SJSA1 (cell line): ENCODE measurements around the gene ARHGEF25. TPM values are rescaled to one million over a fixed set of nuclear protein-coding genes. Genes with fewer than 3 reads are reported as not detected.
"Not testable (repeated sequence)": the region's sequence is repeated elsewhere in the genome, so short reads cannot be mapped to it uniquely, and the experiment has no call there.

Experiments used
- DNase-seq, 2 experiments: peaks; one replicate each; pipeline ENCODE4 v3.0.0-alpha.2; 2015 to 2020; ENCODE audit warnings: low spot score in 2 of 2, low read depth in 1 of 2
- H3K27ac ChIP-seq: fragments of 250-450 bp; sonication (Bioruptor Pico); 2 replicates; pipeline ENCODE4 v1.5.1; 2020; ENCODE audit warnings: mild to moderate bottlenecking, moderate library complexity
- H3K27me3 ChIP-seq: fragments of 250-450 bp; sonication (Bioruptor Pico); replicated peaks from 2 replicates; pipeline ENCODE4 v1.5.1; 2020; ENCODE audit warnings: mild to moderate bottlenecking, moderate library complexity
- H3K36me3 ChIP-seq: fragments of 250-450 bp; sonication (Bioruptor Pico); 2 replicates; pipeline ENCODE4 v1.5.1; 2020; ENCODE audit warnings: mild to moderate bottlenecking
- H3K4me1 ChIP-seq: fragments of 250-450 bp; sonication (Bioruptor Pico); replicated peaks from 2 replicates; pipeline ENCODE4 v1.6.1; 2021; ENCODE audit warnings: mild to moderate bottlenecking
- H3K4me3 ChIP-seq: fragments of 250-450 bp; sonication (Bioruptor Pico); 2 replicates; pipeline ENCODE4 v1.5.1; 2020; ENCODE audit warnings: mild to moderate bottlenecking
- H3K9me3 ChIP-seq: fragments of 250-450 bp; sonication (Bioruptor Pico); replicated peaks from 2 replicates; pipeline ENCODE4 v1.5.1; 2020; ENCODE audit warnings: mild to moderate bottlenecking
- total RNA-seq: library from RNA; depleted of rRNA; stranded (reverse); fragments of >200 nt; shearing (Covaris generic); gene quantifications from 2 replicates; pipeline ENCODE4 v1.2.3, GENCODE V29; 2014; rRNA removed

The ARHGEF25 gene
- total RNA-seq, 1 experiment from 2014 or later = 145 TPM

DNA sequence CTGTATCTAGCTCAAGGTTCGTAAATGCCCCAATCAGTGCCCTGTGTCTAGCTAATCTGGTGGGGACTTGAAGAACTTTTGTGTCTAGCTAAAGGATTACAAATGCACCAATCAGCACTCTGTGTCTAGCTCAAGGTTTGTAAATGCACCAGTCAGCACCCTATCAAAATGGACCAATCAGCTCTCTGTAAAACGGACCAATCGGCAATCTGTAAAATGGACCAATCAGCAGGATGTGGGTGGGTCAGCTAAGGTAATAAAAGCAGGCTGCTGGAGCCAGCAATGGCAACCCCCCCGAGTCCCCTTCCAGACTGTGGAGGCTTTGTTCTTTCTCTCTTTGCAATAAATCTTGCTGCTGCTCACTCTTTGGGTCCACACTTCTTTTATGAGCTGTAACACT is 45.2 kb downstream of the ARHGEF25 start:
- not testable (repeated sequence) for H3K4me1 ChIP-seq, H3K36me3 ChIP-seq, H3K4me3 ChIP-seq, H3K27ac ChIP-seq
- peaks cover 76% of the 10 kb centered on the region for H3K27me3 ChIP-seq
- peaks cover 44% of the 10 kb centered on the region for H3K9me3 ChIP-seq
- DNase-seq = peak; percentile 71 to 85

DNA sequence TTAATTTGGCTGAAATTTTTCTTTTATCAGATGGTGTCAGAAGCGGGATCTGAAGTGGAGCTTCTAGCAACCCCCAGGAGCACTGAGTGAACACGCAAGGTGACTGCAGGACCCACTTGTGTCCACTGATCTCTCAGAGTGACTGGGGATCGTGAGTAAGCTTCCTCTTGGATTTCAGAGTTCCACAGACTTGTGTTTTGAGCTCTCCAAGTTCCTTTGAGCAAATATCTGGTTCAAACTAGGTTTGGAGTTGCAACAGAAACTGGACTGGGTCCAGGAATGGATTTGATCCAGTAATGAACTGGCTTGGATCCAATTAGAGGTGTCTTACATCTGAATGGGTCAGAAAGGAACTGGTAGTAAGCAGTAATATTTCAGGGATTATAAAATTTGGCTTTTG is 46.5 kb downstream of the ARHGEF25 start:
- Histone ChIP-seq H3K4me1 (no peaks in the 10 kb centered on the region), H3K9me3 (peaks cover 49% of the 10 kb centered on the region), H3K27me3 (peaks cover 76% of the 10 kb centered on the region), H3K36me3 (no peaks in the 10 kb centered on the region), H3K4me3 (no peak overlapping the region), H3K27ac (no peak overlapping the region)
- DNase-seq = peak; percentile 75 to 86

DNA sequence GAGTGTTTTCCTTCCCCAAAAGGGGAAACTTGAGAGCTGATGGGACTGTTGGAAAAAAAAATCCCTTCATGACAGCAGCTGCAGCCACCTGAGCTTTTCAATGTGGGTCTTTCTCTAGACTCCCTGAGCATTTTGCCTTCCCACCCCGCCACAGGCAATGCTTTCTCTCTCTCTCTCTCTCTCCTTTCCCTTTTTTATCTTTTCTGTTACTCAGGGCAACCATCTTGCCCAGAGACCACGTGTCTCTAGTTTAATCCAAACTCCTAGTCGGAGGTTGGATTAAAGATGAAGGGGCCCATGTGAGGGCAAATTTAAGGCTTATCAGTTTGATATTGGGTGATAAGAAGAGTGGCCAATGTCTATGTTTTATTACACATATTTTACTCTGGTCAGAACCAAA is 47.7 kb downstream of the ARHGEF25 start:
- H3K27me3 ChIP-seq = peaks cover 71% of the 10 kb centered on the region
- no peaks in the 10 kb centered on the region for H3K36me3 ChIP-seq
- H3K27ac ChIP-seq = no peak overlapping the region
- H3K4me3 ChIP-seq = no peak overlapping the region
- peak in 1 of 2 experiments; percentile 81 for DNase-seq
- peaks cover 51% of the 10 kb centered on the region for H3K9me3 ChIP-seq
- H3K4me1 ChIP-seq = no peaks in the 10 kb centered on the region

DNA sequence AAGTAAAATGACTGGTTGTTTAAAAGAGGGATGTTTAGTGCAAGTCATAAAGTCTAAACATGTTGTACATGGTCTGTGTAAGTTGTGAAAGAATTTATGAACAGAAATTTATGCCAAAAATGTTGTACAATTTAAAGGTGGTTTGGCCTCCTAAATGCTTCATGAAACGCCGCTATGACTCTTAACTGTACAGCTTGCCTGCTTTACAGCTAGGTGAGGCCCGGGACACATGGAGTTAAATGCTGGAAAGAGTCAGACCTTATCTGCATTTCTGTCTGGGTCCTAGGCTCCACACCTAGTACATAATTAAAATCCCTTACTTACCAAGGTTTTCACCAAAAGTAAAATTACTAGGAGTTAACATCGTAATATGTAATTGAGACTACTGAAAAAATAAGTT is 50.1 kb downstream of the ARHGEF25 start:
- no peaks in the 10 kb centered on the region for H3K36me3 ChIP-seq
- H3K4me3 ChIP-seq = no peak overlapping the region
- no peak overlapping the region for H3K27ac ChIP-seq
- H3K4me1 ChIP-seq = no peaks in the 10 kb centered on the region
- peak in 1 of 2 experiments; percentile 82 for DNase-seq
- peaks cover 56% of the 10 kb centered on the region for H3K27me3 ChIP-seq
- H3K9me3 ChIP-seq = peaks cover 50% of the 10 kb centered on the region

DNA sequence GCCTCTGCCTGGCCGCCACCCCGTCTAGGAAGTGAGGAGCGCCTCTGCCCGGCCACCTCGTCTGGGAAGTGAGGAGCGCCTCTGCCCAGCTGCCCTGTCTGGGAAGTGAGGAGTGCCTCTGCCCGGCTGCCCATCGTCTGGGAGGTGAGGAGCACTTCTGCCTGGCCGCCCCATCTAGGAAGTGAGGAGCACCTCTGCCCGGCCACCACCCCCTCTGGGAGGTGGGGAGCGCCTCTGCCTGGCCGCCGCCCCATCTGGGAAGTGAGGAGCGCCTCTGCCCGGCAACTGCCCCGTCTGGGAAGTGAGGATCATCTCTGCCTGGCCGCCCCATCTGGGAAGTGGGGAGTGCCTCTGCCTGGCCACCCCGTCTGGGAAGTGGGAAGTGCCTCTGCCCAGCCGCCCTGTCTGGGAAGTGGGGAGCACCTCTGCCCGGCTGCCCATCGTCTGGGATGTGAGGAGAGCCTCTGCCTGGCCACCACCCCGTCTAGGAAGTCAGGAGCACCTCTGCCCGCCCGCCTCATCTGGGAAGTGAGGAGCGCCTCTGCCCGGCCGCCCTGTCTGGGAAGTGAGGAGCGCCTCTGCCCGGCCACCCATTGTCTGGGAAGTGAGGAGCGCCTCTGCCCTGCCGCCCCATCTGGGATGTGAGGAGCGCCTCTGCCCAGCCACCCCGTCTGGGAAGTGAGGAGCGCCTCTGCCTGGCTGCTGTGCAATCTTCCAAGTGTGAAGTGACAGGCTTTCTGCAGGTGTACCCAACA is 54.0 kb downstream of the ARHGEF25 start:
- not testable (repeated sequence) for H3K4me1 ChIP-seq, H3K4me3 ChIP-seq, H3K27ac ChIP-seq, H3K36me3 ChIP-seq
- H3K27me3 ChIP-seq = peaks cover 63% of the 10 kb centered on the region
- peaks cover 48% of the 10 kb centered on the region for H3K9me3 ChIP-seq
- peak in 1 of 2 experiments; percentile 98 for DNase-seq

Other genes with a start within 250 kb of the ARHGEF25 start
- gene R3HDM2, start 180.4 kb upstream of the ARHGEF25 start, total RNA-seq = 14.2 and 18.4 TPM in 2 replicates
- gene INHBC, start 176.7 kb upstream of the ARHGEF25 start, total RNA-seq = 0.18 and 0.88 TPM in 2 replicates
- 2.2 and 2.5 TPM in 2 replicates for gene INHBE, start 156.1 kb upstream of the ARHGEF25 start, total RNA-seq
- 225 and 323 TPM in 2 replicates for gene GLI1, start 151.7 kb upstream of the ARHGEF25 start, total RNA-seq
- gene ARHGAP9, start 131.6 kb upstream of the ARHGEF25 start, total RNA-seq = 30.6 TPM in 2 replicates
- gene MARS1, start 123.4 kb upstream of the ARHGEF25 start, total RNA-seq = 3,352 and 4,750 TPM in 2 replicates
- gene DDIT3, start 90.9 kb upstream of the ARHGEF25 start, total RNA-seq = 564 and 686 TPM in 2 replicates
- gene MBD6, start 88.6 kb upstream of the ARHGEF25 start, total RNA-seq = 63.3 and 70.5 TPM in 2 replicates
- 3,855 and 4,325 TPM in 2 replicates for gene DCTN2, start 64.2 kb upstream of the ARHGEF25 start, total RNA-seq
- gene KIF5A, start 61.4 kb upstream of the ARHGEF25 start, total RNA-seq = 2.1 and 2.8 TPM in 2 replicates
- gene PIP4K2C, start 20.2 kb upstream of the ARHGEF25 start, total RNA-seq = 544 and 654 TPM in 2 replicates
- 187 and 286 TPM in 2 replicates for gene DTX3, start 6.6 kb upstream of the ARHGEF25 start, total RNA-seq
- gene B4GALNT1, start 21.8 kb downstream of the ARHGEF25 start, total RNA-seq = 841 and 950 TPM in 2 replicates
- gene OS9, start 82.7 kb downstream of the ARHGEF25 start, total RNA-seq = 4,436 and 6,328 TPM in 2 replicates
- gene AGAP2, start 127.3 kb downstream of the ARHGEF25 start, total RNA-seq = 0.78 and 0.89 TPM in 2 replicates
- 429 and 571 TPM in 2 replicates for gene TSPAN31, start 133.6 kb downstream of the ARHGEF25 start, total RNA-seq
- 3,953 and 4,723 TPM in 2 replicates for gene CDK4, start 140.9 kb downstream of the ARHGEF25 start, total RNA-seq
- 88.7 and 107 TPM in 2 replicates for gene MARCHF9, start 143.7 kb downstream of the ARHGEF25 start, total RNA-seq
- 12.9 and 21.9 TPM in 2 replicates for gene CYP27B1, start 155.6 kb downstream of the ARHGEF25 start, total RNA-seq
- 173 and 193 TPM in 2 replicates for gene METTL1, start 160.7 kb downstream of the ARHGEF25 start, total RNA-seq
- gene EEF1AKMT3, start 161.2 kb downstream of the ARHGEF25 start, total RNA-seq = 53.1 and 62.2 TPM in 2 replicates
- gene TSFM, start 171.4 kb downstream of the ARHGEF25 start, total RNA-seq = 591 and 596 TPM in 2 replicates
- 6.0 and 6.6 TPM in 2 replicates for gene AVIL, start 207.3 kb downstream of the ARHGEF25 start, total RNA-seq
- 420 and 508 TPM in 2 replicates for gene CTDSP2, start 235.3 kb downstream of the ARHGEF25 start, total RNA-seq